Spinal cord (tissue), 10 donors: Measurements from ENCODE around the gene FBXL7. TPM values are rescaled to one million over a fixed set of nuclear protein-coding genes. Genes with fewer than 3 reads are reported as not detected.
A peak's percentile ranks its signal among the peaks of the same experiment; 100 is the strongest.

Source experiments
- DNase-seq, 6 donors: peaks; one replicate each; pipeline versions ENCODE4 v3.0.0 to v3.0.0-alpha.2; 2013 to 2015; ENCODE audit warnings: low spot score in 6 of 6, low read depth in 4 of 6
- H3K27ac ChIP-seq: one replicate; pipeline ENCODE4 v1.5.1; 2013; ENCODE audit warnings: low read depth, low read length, control low read depth
- H3K27me3 ChIP-seq: one replicate; pipeline ENCODE4 v1.6.1; 2013; ENCODE audit warnings: low read length; ENCODE audit not compliant: control insufficient read depth, insufficient read depth
- H3K36me3 ChIP-seq: one replicate; pipeline ENCODE4 v1.6.1; 2013; ENCODE audit warnings: low read length; ENCODE audit not compliant: control insufficient read depth, insufficient read depth
- H3K4me1 ChIP-seq: one replicate; pipeline ENCODE4 v1.6.1; 2013; ENCODE audit warnings: low read length; ENCODE audit not compliant: control insufficient read depth, insufficient read depth
- H3K4me3 ChIP-seq: one replicate; pipeline ENCODE4 v1.5.1; 2013; ENCODE audit warnings: low read depth, low read length, control low read depth
- H3K9me3 ChIP-seq: one replicate; pipeline ENCODE4 v1.6.1; 2013; ENCODE audit warnings: low read length; ENCODE audit not compliant: control insufficient read depth, insufficient read depth
- WGBS: methylation state at CpG from one replicate; pipeline ENCODE4 v1.1.5; 2013; ENCODE audit warnings: missing lambda C conversion rate; ENCODE audit not compliant: insufficient coverage; 5-methylcytosine and 5-hydroxymethylcytosine counted together
- polyA plus RNA-seq, 2 donors: library from polyadenylated mRNA; unstranded; fragments of 120-200 nt; gene quantifications; one replicate each; pipeline ENCODE4 v1.2.1, GENCODE V29; 2013; ENCODE audit not compliant: insufficient read length in 2 of 2
- total RNA-seq, 2 donors: library from RNA; depleted of rRNA in 1 of 2; stranded (reverse); fragments of 120-200 nt in 1 of 2; fragments of >200 nt in 1 of 2; gene quantifications; one replicate each; pipeline versions ENCODE4 v1.2.3 to v1.2.4, GENCODE V29; 2013 to 2014
- donor health status: healthy.

The FBXL7 gene
- total and polyA plus RNA-seq, 4 donors = 6.9 to 29.8 (median 24.8) TPM

- DNase-seq = peak in 1 of 6 donors; percentile 43
- no peaks in the 10 kb centered on the region for H3K9me3 ChIP-seq
- H3K4me3 ChIP-seq = no peak overlapping the region
- H3K36me3 ChIP-seq = no peaks in the 10 kb centered on the region
- no peak overlapping the region for H3K27ac ChIP-seq
- no peaks in the 10 kb centered on the region for H3K27me3 ChIP-seq
- WGBS = 52% methylated on average over 2 of the region's 4 CpGs
- H3K4me1 ChIP-seq = no peaks in the 10 kb centered on the region
Measured at GRCh38 chr5:15550502-15551112, 50.6 kb downstream of the FBXL7 start.

DNA sequence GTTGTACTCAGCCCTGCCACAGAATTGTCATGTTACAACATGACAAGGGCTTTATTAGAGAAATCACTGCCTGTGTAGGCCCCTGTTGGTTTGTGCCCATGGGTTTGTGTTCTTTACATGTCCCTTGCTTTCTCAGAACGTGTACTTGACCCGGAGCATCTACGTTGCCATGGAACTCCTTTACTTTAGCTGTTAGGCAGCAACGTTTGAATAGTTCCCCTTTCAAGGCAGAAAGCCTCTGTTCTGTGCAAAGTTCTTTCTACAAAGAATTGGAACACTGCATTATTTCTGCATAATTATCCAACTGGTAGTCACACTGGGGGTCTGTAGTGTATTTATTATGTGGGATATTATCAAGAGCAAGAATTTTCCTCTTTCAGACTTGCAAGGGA lies 51.1 kb downstream of the FBXL7 start:
- no peaks in the 10 kb centered on the region for H3K36me3 ChIP-seq
- no peaks in the 10 kb centered on the region for H3K9me3 ChIP-seq
- H3K4me3 ChIP-seq = no peak overlapping the region
- no peaks in the 10 kb centered on the region for H3K27me3 ChIP-seq
- 18% methylated on average over 4 of the region's 4 CpGs for WGBS
- H3K4me1 ChIP-seq = no peaks in the 10 kb centered on the region
- peak in 2 of 6 donors; percentile 49 to 54 for DNase-seq
- no peak overlapping the region for H3K27ac ChIP-seq

- Histone ChIP-seq H3K27ac (no peak overlapping the region), H3K27me3 (no peaks in the 10 kb centered on the region), H3K4me3 (no peak overlapping the region), H3K36me3 (no peaks in the 10 kb centered on the region), H3K4me1 (peaks cover 10% of the 10 kb centered on the region), H3K9me3 (no peaks in the 10 kb centered on the region)
- no peak for DNase-seq
- WGBS = no CpG with 5 or more reads among the region's 1 CpG
Measured at GRCh38 chr5:15554542-15554941, 54.6 kb downstream of the FBXL7 start.

DNA sequence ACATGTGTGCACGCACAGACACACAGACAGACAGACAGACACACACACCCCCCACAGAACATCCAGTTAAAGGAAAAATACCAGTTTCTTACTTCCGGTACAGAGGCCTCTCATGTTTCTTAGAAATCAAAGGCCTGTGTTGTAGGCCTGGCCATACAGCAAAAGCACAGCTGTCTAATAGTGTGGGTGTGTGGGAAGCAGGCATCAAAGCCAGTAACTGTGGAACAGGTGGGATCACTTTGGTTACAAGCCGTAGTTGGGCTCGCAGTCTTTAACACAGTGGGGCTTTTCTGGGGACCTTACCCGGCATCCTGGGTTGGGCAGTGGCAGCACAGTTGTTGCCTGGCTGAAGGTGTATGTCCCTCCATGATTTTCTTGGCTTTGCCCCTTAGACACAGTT lies 55.2 kb downstream of the FBXL7 start:
- Histone ChIP-seq H3K36me3 (no peaks in the 10 kb centered on the region), H3K4me1 (peaks cover 10% of the 10 kb centered on the region), H3K4me3 (no peak overlapping the region), H3K27me3 (no peaks in the 10 kb centered on the region), H3K27ac (no peak overlapping the region), H3K9me3 (no peaks in the 10 kb centered on the region)
- no peak for DNase-seq
- 44% methylated on average over 2 of the region's 5 CpGs for WGBS

- Histone ChIP-seq H3K4me3 (no peak overlapping the region), H3K9me3 (peaks cover 6% of the 10 kb centered on the region), H3K27ac (peak overlapping the region; percentile 30), H3K36me3 (no peaks in the 10 kb centered on the region), H3K4me1 (peaks cover 10% of the 10 kb centered on the region), H3K27me3 (no peaks in the 10 kb centered on the region)
- no CpG with 5 or more reads among the region's 2 CpGs for WGBS
- DNase-seq = peak in 2 of 6 donors; percentile 42 to 75
Measured at GRCh38 chr5:15558240-15558639, 58.3 kb downstream of the FBXL7 start.

DNA sequence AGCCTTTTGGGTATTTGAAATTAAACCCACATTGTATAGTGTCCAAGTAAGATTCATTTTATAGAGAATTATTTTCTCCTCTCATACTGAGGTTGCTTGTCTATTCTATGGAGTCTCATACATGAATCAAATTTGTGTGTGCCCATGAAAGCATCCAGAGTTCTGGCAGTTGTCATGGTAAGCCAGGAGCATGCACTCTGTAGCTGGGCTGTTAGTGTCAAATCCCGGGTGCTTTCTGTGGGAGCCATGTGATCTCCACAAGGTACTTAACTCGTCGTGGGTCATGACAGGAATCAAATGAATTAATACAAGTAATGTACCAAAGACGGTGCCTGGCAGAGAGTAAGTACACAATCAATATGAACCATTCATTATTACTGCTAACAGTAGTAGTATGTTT lies 58.7 kb downstream of the FBXL7 start:
- Histone ChIP-seq H3K4me1 (peaks cover 10% of the 10 kb centered on the region), H3K4me3 (no peak overlapping the region), H3K36me3 (no peaks in the 10 kb centered on the region), H3K27me3 (no peaks in the 10 kb centered on the region), H3K9me3 (peaks cover 6% of the 10 kb centered on the region), H3K27ac (peak overlapping the region; percentile 30)
- no peak for DNase-seq
- 20% methylated on average over 1 of the region's 4 CpGs for WGBS

GRCh38 chr5:15560421-15560820 lies 60.4 kb downstream of the FBXL7 start:
- no CpG with 5 or more reads among the region's 3 CpGs for WGBS

DNA sequence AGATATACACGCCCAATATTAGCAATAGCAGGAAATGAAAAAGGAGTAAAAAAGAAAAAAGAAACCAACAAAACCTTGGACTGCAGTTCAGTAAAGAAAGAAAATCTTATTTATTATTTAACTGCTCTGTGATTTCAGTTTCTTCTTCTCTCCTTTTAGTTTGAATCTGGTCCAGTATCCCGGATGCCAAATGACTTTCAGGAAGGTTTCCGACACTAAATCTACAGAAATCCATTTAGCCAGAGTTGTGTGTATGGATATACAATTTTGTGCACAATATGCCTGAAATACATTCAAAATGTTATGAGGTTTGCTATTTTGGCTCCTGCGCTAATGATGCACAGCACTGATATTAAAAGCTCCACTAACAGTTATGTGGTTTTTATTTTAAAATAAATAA lies 64.5 kb downstream of the FBXL7 start:
- Histone ChIP-seq H3K4me3 (no peak overlapping the region), H3K36me3 (no peaks in the 10 kb centered on the region), H3K9me3 (peaks cover 6% of the 10 kb centered on the region), H3K27me3 (no peaks in the 10 kb centered on the region), H3K4me1 (no peaks in the 10 kb centered on the region), H3K27ac (no peak overlapping the region)
- no CpG with 5 or more reads among the region's 4 CpGs for WGBS
- DNase-seq = peak in 1 of 6 donors; percentile 50

More at GRCh38 chr5:15560421-15560820, 60.4 kb downstream of the FBXL7 start:
- Histone ChIP-seq H3K27ac (no peak overlapping the region), H3K36me3 (no peaks in the 10 kb centered on the region), H3K4me3 (no peak overlapping the region), H3K27me3 (no peaks in the 10 kb centered on the region), H3K4me1 (peaks cover 10% of the 10 kb centered on the region), H3K9me3 (peaks cover 6% of the 10 kb centered on the region)
- DNase-seq = no peak

GRCh38 chr5:15564957-15565356 lies 65.0 kb downstream of the FBXL7 start:
- Histone ChIP-seq H3K9me3 (peaks cover 6% of the 10 kb centered on the region), H3K36me3 (no peaks in the 10 kb centered on the region), H3K27me3 (no peaks in the 10 kb centered on the region), H3K4me3 (no peak overlapping the region), H3K27ac (no peak overlapping the region), H3K4me1 (no peaks in the 10 kb centered on the region)
- WGBS = no CpG with 5 or more reads among the region's 1 CpG
- no peak for DNase-seq

DNA sequence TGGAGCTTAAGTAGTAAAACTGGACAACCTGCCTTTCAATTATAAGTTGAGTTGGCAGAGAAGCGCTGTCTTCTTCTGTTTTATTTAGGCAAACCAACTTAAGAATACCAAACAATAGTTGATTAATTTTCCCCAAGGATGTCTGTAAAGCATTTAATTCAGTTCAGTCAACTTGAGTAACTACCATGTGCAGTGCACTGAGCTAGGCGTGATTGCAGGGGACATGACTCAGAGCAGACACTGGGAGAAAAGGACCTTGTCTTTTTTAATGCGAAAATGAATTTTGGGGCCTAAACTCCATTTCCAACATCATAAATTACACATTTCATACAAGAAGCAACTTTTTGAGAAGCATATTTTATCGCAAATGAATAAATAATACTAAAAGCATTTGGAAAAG lies 66.3 kb downstream of the FBXL7 start:
- Histone ChIP-seq H3K9me3 (peaks cover 5% of the 10 kb centered on the region), H3K27ac (no peak overlapping the region), H3K4me3 (no peak overlapping the region), H3K27me3 (no peaks in the 10 kb centered on the region), H3K4me1 (no peaks in the 10 kb centered on the region), H3K36me3 (no peaks in the 10 kb centered on the region)
- 14% methylated on average over 1 of the region's 4 CpGs for WGBS
- DNase-seq = no peak
